ENCODE data around the gene SLC28A2.
"Not testable (repeated sequence)": the region's sequence is repeated elsewhere in the genome, so short reads cannot be mapped to it uniquely, and the experiment has no call there.

Gene SLC28A2, protein sequence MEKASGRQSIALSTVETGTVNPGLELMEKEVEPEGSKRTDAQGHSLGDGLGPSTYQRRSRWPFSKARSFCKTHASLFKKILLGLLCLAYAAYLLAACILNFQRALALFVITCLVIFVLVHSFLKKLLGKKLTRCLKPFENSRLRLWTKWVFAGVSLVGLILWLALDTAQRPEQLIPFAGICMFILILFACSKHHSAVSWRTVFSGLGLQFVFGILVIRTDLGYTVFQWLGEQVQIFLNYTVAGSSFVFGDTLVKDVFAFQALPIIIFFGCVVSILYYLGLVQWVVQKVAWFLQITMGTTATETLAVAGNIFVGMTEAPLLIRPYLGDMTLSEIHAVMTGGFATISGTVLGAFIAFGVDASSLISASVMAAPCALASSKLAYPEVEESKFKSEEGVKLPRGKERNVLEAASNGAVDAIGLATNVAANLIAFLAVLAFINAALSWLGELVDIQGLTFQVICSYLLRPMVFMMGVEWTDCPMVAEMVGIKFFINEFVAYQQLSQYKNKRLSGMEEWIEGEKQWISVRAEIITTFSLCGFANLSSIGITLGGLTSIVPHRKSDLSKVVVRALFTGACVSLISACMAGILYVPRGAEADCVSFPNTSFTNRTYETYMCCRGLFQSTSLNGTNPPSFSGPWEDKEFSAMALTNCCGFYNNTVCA

DNA sequence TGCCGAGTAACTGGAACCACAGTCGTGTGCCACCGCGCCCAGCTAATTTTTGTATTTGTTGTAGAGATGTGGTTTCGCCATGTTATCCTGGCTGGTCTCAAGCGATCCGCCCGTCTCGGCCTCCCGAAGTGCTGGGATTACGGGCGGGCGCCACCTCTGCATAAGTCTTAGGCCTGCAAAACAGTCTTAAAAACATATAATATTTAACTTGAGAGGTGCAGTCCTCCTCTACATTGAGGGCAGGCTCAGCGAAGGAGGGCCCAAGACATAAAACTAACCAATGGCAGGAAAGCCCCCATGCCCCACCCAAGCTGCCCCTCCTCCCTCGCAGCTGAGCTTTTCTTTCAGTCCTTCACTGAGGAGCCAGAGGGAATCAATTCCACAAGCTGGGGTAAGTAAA, at the start of gene SLC28A2:
SLC28A2 (plus strand) TSS at position 347 of the 400 bp plus-strand sequence. CDS start 982 bp downstream, outside the sequence.
- FAIRE-seq = no peak

DNA sequence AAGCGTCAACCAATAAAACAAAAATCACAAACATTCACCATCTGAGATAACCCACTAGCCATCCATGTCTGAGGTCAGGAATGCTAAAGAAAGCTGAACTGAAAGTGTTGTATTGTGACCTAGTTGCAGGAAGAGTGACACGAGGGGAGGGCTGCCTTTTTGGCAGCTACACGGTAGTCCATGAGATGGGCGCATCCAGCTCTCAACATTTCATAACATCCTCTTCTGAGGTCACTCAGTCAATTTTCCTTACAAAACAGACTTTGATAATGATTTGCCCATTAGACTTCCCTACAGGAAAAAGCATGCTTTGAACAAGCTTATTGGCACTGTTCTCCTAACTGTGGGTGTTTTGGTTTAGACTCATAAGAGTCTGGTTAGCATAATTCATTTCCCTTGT, 48.9 kb upstream of the SLC28A2 start:
- FAIRE-seq = no peak

DNA sequence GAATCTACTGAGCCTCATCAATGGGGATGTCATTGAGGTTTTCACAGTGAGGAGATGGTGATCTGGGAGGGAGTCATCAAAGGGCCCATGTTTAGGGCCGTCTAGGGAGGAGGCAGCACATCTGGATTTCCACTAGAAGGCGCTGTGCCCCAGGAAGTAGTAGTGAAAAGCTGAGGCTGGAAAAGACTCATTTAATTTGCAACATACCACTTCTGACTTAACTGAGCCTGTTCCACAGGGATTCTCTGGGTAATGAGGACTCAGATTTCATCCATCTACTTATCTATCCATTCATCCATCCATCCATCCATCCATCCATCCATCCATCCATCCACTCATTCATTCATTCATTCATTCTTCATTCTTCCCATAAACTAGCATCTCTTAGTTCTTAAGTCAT, 46.8 kb upstream of the SLC28A2 start:
- FAIRE-seq = no peak

DNA sequence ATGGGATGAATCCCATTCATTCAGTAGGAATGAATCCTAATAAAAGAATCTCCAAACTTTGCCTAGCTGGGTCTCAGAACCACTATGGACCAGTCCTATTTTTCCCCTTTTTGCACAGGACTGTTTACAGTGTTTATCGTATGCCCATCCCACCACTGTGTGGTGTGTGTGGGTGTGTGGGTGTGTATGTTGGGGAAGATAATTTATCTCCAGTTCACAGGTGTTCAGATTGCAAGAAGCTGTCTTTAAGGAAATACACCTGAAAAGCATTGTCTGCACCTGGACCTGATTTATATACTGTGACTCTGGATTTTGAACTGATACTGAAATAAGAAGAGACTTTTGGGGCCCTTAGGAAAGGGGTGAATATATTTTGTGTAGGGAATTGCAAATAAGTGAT, 39.5 kb upstream of the SLC28A2 start:
- no peak for FAIRE-seq

DNA sequence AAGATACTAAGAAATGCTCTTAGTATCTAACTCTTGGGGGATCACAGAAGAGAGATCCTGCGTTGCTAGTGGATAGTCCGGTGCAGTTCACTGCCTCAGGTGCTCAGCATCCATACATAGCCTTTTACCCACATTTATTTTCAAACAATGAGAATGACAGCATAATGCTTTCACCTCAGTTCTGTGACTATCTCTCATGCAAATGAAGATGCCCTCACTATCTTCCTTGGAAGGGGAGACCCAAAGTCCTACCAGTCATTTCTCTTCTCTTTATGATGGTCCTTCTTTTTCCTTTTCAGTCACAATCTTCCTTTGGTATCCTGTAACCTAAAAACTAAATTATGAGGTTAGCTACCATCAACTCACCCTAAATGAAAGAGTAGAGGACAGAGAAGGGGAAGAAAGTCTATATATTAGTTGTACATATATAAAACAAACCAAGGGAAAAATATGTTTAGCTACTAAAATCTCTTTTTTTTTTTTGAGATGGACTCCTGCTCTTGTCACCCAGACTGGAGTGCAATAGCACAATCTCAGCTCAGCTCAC, 30.9 kb upstream of the SLC28A2 start:
- FAIRE-seq = no peak

DNA sequence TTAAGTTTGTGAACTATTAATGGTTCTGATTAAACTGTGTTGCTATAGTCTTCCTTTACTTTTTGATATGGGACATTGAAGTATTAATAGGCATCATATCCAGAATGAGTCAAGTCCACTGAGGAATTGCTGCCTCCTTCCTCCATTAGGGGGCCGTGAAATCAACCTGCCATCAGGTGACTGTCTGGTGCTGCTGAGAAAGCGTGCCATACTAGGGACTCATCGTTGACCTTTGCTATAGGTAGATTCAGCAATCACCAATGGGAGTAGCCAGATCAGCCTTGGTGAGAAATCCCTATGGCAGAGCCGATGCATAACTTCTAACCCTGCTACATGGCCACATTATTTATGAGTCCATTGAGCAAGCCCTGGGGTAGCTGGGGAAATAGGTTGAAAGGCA, 30.1 kb upstream of the SLC28A2 start:
- no peak for FAIRE-seq

DNA sequence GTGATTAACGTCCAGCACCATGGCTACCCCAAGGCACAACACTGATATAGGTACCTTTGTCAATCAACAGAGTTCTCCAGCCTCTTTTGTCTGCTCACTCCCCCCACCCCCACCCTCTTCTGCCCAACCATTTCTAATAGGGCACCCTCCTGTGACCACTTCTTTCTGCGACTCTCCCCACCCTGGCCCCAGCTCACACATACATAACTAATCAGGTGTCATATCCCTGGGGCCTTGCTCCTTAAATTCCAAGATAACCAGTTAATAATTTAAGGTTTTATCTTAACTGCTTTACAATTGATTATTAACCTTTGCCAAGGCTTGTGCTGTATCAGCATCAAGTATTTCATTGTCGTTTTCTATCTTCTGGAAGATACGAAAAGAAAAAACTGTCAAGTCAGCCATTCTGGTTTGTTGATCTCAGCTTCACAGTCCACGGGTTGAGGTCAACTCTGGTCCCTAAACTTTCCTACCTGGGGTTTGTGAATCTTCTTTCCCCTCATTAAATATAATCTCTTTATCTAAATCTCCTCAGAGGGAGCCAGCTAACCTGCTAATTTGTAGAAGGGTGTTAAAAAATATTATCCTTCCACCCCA, 27.3 kb upstream of the SLC28A2 start:
- no peak for FAIRE-seq

DNA sequence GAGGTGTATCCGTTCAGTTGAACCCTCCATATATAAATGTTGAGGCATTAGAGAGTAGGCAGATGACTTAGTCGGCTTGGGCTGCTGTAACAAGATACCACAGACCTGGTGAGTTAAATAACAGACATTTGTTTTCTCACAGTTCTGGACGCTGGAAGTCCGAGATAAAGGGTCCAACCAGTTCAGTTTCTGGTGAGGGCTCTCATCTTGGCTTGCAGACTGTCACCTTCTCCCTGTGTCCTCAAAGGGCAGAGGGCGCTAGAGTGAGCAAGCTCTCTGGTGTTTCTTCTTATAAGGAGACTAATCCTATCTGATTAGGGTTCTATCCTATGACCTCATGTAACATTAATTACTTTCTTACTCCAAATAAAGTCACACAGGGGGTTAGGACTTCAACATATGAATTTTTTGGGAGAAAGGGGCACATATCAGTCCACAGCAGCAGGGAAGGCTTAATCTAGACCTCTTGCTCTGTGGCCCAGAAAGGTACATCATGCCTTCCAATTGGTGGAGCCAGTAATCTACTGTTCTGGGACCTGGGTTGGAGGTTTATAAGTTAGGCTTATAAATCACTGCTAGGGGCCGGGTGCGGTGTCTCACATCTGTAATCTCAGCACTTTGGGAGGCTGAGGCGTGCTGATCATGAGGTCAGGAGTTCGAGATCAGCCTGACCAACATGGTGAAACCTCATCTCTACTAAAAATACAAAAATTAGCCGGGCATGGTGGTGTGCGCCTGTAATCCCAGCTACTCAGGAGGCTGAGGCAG, 26.3 kb upstream of the SLC28A2 start:
- no peak for FAIRE-seq

DNA sequence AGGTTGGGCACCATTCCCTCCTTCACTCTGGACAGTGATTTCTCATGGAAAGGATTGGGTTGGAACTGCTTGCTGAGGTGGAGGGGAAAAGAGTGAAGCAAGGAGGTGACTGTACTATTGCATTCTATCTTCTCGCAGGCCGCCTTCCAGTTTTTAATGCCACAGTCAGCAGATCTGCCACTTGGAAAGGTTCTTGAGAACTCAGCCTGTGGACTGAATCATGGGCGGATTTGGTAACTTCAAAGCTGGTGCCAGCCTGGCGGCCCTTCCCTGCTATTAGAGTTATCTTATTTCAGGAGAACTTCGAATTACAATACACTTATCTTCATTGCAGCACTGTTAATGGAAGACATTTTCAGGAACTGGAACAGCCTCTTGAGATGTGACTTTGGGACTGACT, 23.1 kb upstream of the SLC28A2 start:
- no peak for FAIRE-seq

DNA sequence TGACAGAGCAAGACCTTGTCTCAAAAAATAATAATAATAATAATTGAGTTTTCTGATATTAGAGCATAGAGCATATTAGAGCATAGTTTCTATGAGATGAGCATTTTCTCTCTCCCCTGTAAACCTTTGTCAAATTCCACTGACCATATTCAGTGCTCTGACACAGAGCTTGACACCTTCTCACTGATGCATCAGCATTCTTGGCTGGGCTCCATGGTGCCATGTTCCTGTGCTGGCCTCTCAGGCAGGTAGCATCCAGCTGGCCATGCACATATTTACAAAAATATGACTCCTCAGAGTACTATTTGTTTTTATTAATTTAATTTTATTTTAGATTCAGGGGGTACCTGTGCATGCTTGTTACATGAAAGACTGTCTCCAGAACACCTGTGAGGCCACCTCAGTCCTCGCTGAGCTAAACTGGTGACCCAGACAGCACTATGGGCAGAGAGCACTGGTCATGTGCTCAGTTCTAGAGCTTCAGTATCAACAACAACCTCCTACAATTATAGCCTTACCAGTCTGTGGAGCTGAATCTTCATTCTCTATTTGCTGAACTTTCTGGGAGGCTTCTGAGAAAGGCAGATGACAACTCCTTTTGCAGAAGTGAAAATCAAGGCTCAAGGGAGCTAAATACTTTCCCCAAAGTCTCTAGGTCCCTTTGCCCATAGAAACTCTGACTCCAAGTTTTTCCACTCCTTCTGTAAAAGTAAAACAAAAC, 21.6 kb upstream of the SLC28A2 start:
- FAIRE-seq = no peak

DNA sequence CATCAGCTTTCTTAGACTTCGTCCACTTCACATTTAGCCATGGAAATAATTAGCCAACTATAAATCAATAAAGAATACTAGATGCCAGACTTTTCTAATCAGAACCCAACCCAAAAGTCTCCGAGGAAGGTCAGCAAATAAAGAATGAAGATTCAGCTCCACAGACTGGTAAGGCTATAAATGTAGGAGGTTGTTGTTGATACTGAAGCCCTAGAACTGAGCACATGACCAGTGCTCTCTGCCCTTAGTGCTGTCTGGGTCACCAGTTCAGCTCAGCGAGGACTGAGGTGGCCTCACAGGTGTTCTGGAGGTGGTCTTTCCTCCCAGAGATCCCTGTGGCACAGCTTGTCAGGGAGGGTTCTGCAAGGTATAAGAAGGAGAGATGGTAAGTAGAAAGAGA, 20.9 kb upstream of the SLC28A2 start:
- no peak for FAIRE-seq

DNA sequence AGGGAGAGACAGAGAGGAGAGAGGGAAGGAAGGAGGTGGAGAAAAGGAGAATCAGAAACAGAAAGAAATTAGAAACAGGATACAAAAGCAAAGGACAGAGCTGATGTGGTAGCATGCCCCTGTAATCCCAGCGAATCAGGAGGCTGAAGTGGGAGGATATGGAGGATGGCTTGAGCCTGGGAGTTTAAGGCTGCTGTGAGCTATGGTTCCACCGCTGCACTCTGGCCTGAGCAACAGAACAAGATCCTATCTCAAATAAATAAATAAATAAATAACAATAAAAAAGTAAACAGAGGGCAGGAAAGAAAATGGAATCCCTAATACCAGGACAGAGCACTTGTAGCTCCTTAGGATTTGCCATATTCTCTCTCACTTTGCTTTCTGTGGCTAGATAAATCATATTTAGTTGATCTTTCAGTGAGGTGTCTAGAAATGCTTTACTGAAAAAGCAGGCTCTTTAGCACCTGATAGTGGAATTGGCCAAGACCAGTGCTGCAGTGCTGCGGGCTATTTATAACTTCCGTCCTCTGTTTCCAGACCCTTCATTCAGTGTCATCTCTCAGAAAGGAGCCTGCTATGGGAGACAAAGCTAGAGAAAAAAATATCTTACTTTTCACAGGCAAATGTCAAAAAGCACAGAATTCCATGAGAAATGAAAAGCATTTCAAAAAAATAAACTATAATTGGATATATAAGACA, 20.0 kb upstream of the SLC28A2 start:
- FAIRE-seq = no peak

DNA sequence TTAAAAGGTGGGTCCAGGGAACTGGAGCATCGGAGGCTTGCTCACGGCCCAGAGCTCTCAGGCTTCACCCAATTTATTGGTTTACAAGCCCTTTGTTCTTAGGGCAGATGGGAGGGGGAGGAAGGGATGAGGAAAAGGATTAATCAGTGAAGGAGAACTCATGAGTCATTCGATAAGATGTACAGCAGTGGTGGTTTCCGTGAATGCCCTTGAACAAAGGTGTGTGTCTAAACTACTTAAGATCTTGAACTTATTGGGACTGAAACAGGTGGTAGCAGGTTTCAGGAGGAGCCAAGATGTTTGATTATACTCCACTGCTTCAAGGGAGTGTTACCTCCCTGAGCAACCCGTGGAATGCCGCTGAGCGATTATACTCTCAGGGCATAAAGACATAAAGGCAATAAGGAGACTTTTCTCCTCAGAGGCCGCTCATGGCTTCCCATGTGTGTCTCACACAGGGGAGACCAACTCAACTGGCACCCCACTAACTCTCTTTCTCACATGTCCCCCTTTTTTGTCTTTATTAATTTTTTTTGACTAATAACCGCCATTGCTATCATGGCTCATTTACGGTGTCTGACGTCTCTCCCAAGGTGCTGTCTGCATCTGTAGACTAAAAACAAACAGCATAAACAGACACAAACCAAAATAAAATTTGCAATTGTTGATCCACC, 17.3 kb upstream of the SLC28A2 start:
- FAIRE-seq = no peak

DNA sequence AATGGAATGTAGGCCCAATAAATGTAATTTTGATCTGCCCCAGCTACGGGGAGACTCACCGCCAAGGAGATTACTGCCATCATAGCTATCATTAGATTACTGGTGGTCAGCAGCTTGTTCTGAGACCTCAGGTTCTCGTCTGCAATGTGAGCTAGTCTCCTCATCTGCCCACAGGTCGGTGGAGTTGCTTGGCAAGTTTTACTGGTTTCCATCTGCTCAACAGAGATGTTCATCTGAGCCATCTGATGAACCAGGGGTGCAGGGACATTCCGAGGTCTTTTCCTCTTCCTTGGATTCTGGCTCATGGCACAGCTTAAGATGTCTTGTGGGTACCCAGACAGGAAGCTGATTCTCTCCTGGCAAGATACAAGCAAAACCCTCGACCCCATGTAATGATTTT, 15.2 kb upstream of the SLC28A2 start:
- not testable (repeated sequence) for FAIRE-seq

DNA sequence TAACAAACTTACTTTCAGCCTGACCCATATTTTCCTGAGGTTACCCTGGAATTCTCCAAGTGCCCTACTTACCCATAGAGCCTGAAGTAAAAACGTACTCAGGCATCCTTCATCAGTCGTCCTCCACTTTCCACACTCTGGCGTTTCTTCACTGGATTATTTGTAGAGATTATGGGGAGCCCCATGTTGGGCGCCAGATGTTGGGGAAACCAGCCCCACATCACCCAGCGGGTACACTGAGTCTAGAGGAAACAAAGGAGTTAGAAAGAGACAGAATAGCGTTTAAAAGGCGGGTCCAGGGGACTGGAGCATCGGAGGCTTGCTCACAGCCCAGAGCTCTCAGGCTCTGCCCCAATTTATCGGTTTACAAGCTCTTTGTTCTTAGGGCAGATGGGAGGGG, 9.7 kb upstream of the SLC28A2 start:
- no peak for FAIRE-seq

DNA sequence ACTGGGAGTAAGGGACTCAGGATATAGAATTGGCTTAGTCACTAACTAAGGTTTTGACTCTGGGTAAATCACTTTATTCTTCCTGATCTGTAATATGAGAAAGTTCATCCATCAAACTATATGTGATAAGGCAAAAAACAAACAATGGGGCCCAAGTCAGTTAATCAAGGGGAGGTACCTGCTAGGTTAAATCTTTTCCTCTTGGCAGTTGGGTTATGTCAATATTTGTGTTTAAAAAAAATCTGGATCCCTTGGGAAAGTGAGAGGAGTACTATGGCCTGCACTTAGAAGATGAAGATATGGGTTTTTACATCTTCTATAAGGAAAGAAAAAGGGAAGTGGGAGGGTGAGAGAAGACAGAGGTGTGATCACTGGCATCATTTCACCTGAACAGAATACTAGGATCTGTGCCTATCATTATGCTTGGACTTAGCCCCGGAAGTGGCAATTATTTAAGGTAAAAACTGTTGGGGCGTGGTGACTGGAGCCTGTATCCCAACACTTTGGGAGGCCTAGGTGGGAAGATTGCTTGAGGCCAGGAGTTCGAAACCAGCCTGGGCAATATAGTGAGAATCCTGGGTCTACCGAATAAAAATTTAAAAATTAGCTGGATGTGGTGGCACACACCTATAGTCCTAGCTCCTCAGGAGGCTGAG, 2.8 kb upstream of the SLC28A2 start:
- FAIRE-seq = no peak

DNA sequence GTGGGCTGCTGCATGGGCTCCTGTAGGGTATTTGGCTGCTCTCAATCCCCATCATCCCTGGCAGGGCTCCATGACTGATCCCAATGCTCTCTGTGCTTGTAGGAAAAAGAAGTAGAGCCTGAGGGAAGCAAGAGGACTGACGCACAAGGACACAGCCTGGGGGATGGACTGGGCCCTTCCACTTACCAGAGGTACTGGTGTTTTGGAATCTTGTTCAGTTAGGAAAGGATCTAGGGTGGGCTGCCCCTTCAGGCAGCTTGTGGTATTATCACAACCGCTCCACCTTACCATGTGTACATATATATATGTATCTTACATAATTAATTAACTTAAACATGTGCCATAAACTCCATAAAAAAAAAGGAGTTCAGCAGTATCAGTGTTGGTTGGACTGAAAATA, 1.3 kb downstream of the SLC28A2 start:
- no peak for FAIRE-seq

DNA sequence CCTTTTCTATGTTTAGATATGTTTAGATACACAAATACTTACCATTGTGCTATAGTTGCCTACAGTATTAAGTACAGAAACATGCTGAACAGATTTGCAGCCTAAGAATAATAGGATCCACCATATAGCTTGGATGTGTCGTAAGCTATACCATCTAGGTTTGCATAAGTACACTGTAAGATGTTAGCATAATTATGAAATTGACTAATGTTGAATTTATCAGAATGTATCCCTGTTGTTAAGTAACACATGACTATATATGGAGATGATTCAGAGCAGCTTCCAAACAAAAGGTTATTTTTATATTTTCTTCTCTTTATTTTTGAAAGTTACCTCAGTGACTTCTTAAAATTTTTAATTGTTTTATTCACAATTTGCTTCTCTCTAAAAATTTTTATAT, 2.4 kb downstream of the SLC28A2 start:
- FAIRE-seq = no peak

DNA sequence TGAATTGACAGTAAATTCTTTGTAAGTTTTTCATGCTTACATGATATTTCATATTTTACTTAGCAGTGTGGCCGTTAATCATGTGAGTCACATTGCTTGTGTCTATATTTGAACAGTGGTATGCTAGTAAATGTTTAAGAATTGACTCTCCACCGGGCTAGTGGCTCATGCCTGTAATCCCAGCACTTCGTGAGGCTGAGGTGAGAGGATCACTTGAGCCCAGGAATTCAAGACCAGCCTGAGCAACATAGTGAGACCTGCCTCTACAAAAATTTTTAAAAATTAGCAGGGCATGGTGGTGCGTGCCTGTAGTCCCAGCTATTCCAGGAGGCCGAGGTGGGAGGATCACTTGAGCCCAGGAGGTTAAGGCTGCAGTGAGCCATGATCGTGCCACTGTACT, 2.8 kb downstream of the SLC28A2 start:
- FAIRE-seq = not testable (repeated sequence)

DNA sequence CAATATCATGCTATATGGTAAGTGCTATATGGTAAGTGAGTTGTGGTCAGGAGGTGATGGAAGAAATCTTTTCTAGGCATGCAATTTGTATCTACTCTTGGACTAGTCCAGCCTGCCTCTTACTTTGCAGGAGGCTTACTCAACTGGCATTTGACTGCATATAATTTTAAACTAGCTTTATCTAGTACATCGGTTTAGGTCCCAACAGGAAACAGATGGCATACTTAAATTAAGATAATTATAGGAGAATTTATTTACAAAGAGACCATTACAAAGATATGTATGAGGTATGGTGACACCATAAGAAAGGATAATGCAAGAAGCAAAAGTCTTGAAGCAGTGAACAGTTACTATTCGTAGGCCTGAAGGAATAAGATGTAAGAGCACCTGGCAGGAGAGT, 7.8 kb downstream of the SLC28A2 start:
- FAIRE-seq = no peak
